CD14-positive monocyte (primary cell): ENCODE results near the gene RBFOX2. TPM values are rescaled to one million over a fixed set of nuclear protein-coding genes. Genes with fewer than 3 reads are reported as not detected.

Experiments used
- DNase-seq, 3 donors: peaks; one replicate each; pipeline ENCODE4 v3.0.0-alpha.2; 2011 to 2022
- H2AFZ ChIP-seq: 2 replicates; pipeline ENCODE4 v1.6.0; 2012; ENCODE audit warnings: mild to moderate bottlenecking, low read depth, low read length, inconsistent platforms; ENCODE audit not compliant: insufficient read depth, poor library complexity, severe bottlenecking
- H3K27ac ChIP-seq, 2 donors: 1 replicate in 1 of 2; 2 replicates in 1 of 2; pipeline ENCODE4 v1.5.1; 2012 to 2013; ENCODE audit warnings: low read length in 2 of 2, control low read depth in 1 of 2, inconsistent platforms in 1 of 2, low read depth in 1 of 2, mild to moderate bottlenecking in 1 of 2
- H3K27me3 ChIP-seq, 2 donors: one replicate each; pipeline versions ENCODE4 v1.6.0 to v1.6.1; 2011 to 2013; ENCODE audit warnings: low read length in 2 of 2; ENCODE audit not compliant: control insufficient read depth in 2 of 2, insufficient read depth in 2 of 2
- H3K36me3 ChIP-seq, 2 donors: replicated peaks in 1 of 2; 1 replicate in 1 of 2; 2 replicates in 1 of 2; pipeline versions ENCODE4 v1.5.1 to v1.6.1; 2012 to 2013; ENCODE audit warnings: low read length in 2 of 2, control low read depth in 1 of 2, inconsistent platforms in 1 of 2, mild to moderate bottlenecking in 1 of 2; ENCODE audit not compliant: insufficient read depth in 2 of 2, control insufficient read depth in 1 of 2
- H3K4me1 ChIP-seq, 2 donors: 1 replicate in 1 of 2; 2 replicates in 1 of 2; pipeline versions ENCODE4 v1.5.1 to v1.6.1; 2012 to 2013; ENCODE audit warnings: low read length in 2 of 2, control low read depth in 1 of 2, inconsistent platforms in 1 of 2, mild to moderate bottlenecking in 1 of 2, moderate library complexity in 1 of 2; ENCODE audit not compliant: insufficient read depth in 2 of 2, control insufficient read depth in 1 of 2
- H3K4me2 ChIP-seq: replicated peaks from 2 replicates; pipeline ENCODE3; 2012; ENCODE audit warnings: low read length, moderate library complexity, mild to moderate bottlenecking; ENCODE audit not compliant: poor library complexity, severe bottlenecking; ENCODE audit errors: extremely low read depth
- H3K4me3 ChIP-seq, 3 experiments: fragments of 200-600 bp in 1 of 3; sonication (generic) in 1 of 3; replicated peaks in 1 of 3; 1 replicate in 2 of 3; 2 replicates in 1 of 3; pipeline ENCODE4 v1.5.1; 2011 to 2013; ENCODE audit warnings: low read length in 3 of 3, mild to moderate bottlenecking in 3 of 3, control low read depth in 2 of 3, low read depth in 2 of 3, inconsistent platforms in 1 of 3, moderate library complexity in 1 of 3
- H3K79me2 ChIP-seq: 2 replicates; pipeline ENCODE4 v1.6.0; 2012; ENCODE audit warnings: mild to moderate bottlenecking, control low read depth, inconsistent platforms, low read length, moderate library complexity; ENCODE audit not compliant: insufficient read depth
- H3K9ac ChIP-seq: 2 replicates; pipeline ENCODE4 v1.6.0; 2017; ENCODE audit warnings: low read length, mild to moderate bottlenecking; ENCODE audit not compliant: insufficient read depth, poor library complexity, severe bottlenecking
- H3K9me3 ChIP-seq, 2 donors: replicated peaks in 1 of 2; 1 replicate in 1 of 2; 2 replicates in 1 of 2; pipeline versions ENCODE4 v1.5.1 to v1.6.1; 2012 to 2013; ENCODE audit warnings: low read length in 2 of 2, control low read depth in 1 of 2; ENCODE audit not compliant: control insufficient read depth in 1 of 2, insufficient read depth in 1 of 2
- H4K20me1 ChIP-seq: 2 replicates; pipeline ENCODE4 v1.6.0; 2012; ENCODE audit warnings: mild to moderate bottlenecking, low read length, control low read depth, moderate library complexity; ENCODE audit not compliant: insufficient read depth
- H3K27ac Mint-ChIP-seq, 7 donors: one replicate each; pipeline ENCODE4 v1.8.0; 2020; ENCODE audit warnings: mild to moderate bottlenecking in 7 of 7, mixed read lengths in 7 of 7, moderate library complexity in 6 of 7, inconsistent platforms in 2 of 7
- H3K27me3 Mint-ChIP-seq, 3 donors: one replicate each; pipeline ENCODE4 v1.8.0; 2021 to 2022; ENCODE audit warnings: low read depth in 3 of 3, mild to moderate bottlenecking in 3 of 3, mixed read lengths in 3 of 3, moderate library complexity in 3 of 3, inconsistent platforms in 1 of 3
- H3K36me3 Mint-ChIP-seq, 2 donors: one replicate each; pipeline ENCODE4 v1.8.0; 2020; ENCODE audit warnings: mixed read lengths in 2 of 2, inconsistent platforms in 1 of 2, mild to moderate bottlenecking in 1 of 2
- H3K4me1 Mint-ChIP-seq: one replicate; pipeline ENCODE4 v1.8.0; 2020; ENCODE audit warnings: mild to moderate bottlenecking, mixed read lengths
- H3K4me3 Mint-ChIP-seq, 2 donors: one replicate each; pipeline ENCODE4 v1.8.0; 2020; ENCODE audit warnings: mild to moderate bottlenecking in 2 of 2, mixed read lengths in 2 of 2, moderate library complexity in 1 of 2
- H3K9me3 Mint-ChIP-seq, 7 donors: one replicate each; pipeline ENCODE4 v1.8.0; 2020 to 2022; ENCODE audit warnings: mixed read lengths in 7 of 7, mild to moderate bottlenecking in 6 of 7, moderate library complexity in 6 of 7, inconsistent platforms in 2 of 7
- WGBS: methylation state at CpG from one replicate; pipeline ENCODE4 v1.1.5; 2013; ENCODE audit warnings: missing lambda C conversion rate; ENCODE audit not compliant: insufficient coverage; 5-methylcytosine and 5-hydroxymethylcytosine counted together
- intact Hi-C, 2 donors: fragments of 100-400 bp; cut with micrococcal nuclease; formaldehyde crosslinking; loops; one replicate each; pipeline versions ENCODE4 v1.15.0 to v1.15.1; 2023
- polyA plus RNA-seq, 3 donors: library from polyadenylated mRNA; depleted of rRNA in 1 of 3; unstranded in 2 of 3; stranded (reverse) in 1 of 3; fragments of 300-500 nt in 2 of 3; fragments of >200 nt in 1 of 3; fragmentation: Illumina TruSeq in 2 of 3; gene quantifications; 1 replicate in 2 of 3; 2 replicates in 1 of 3; pipeline ENCODE4 v1.2.3, GENCODE V29; 2012 to 2021
- TF ChIP-seq, protein P1 (sequence below): fragments of 200-600 bp; IDR thresholded peaks from one replicate; pipeline ENCODE4 v1.8.0; 2022; ENCODE audit warnings: antibody characterized with exemption, mild to moderate bottlenecking

RBFOX2 gene
- polyA plus RNA-seq, 3 donors: not detected

DNA sequence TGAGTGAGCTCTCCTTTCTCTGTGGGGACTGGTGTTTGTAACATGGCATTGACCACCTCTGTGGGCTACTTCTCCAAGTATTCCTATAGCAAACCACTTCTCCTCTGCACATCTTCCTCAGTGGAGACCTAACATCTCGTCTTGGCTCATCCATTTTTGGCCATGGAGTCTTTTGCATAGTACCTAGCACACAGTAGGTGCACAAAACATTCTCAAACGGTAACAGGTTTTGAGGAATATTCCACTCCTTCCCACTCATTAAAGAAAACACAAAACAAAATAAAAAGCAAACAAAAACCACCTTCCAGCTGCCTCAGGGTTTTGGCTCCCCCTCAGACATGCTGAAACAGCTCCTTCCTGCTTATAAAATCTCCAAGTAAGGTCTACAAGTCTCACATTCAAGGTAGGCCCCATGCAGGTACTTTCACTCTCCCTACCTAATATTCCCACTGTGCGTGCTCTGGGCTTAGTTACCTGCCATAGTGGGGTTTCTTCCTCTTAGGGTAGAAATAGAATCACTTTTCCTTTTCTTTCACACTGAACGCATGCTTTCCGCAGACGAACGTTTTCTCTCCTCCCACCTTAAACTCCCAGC lies 132.4 kb downstream of the RBFOX2 start:
- intact Hi-C loops: no loop called here
- Mint-ChIP-seq H3K36me3 (no peaks in the 10 kb centered on the region), H3K27ac (peak overlapping the region in 1 of 7 donors; percentile 54), H3K4me3 (no peak overlapping the region), H3K9me3 (no peaks in the 10 kb centered on the region), H3K4me1 (peaks cover 19% of the 10 kb centered on the region), H3K27me3 (peaks cover 2 to 4% (median 2%) of the 10 kb centered on the region in 3 donors)
- H3K27me3 ChIP-seq: no peaks in the 10 kb centered on the region
- H3K9ac ChIP-seq: no peak overlapping the region
- DNase-seq: no peak
- no peak overlapping the region for H3K4me3 ChIP-seq
- 77% methylated on average over 2 of the region's 7 CpGs for WGBS
- TF ChIP-seq, protein P1, sequence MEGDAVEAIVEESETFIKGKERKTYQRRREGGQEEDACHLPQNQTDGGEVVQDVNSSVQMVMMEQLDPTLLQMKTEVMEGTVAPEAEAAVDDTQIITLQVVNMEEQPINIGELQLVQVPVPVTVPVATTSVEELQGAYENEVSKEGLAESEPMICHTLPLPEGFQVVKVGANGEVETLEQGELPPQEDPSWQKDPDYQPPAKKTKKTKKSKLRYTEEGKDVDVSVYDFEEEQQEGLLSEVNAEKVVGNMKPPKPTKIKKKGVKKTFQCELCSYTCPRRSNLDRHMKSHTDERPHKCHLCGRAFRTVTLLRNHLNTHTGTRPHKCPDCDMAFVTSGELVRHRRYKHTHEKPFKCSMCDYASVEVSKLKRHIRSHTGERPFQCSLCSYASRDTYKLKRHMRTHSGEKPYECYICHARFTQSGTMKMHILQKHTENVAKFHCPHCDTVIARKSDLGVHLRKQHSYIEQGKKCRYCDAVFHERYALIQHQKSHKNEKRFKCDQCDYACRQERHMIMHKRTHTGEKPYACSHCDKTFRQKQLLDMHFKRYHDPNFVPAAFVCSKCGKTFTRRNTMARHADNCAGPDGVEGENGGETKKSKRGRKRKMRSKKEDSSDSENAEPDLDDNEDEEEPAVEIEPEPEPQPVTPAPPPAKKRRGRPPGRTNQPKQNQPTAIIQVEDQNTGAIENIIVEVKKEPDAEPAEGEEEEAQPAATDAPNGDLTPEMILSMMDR: no peak
- H3K36me3 ChIP-seq: no peaks in the 10 kb centered on the region
- no peak overlapping the region for H3K4me2 ChIP-seq
- H3K4me1 ChIP-seq: peaks cover 9 to 10% of the 10 kb centered on the region in 2 donors
- no peaks in the 10 kb centered on the region for H4K20me1 ChIP-seq
- no peaks in the 10 kb centered on the region for H3K79me2 ChIP-seq
- no peaks in the 10 kb centered on the region for H3K9me3 ChIP-seq
- no peak overlapping the region for H2AFZ ChIP-seq
- no peak overlapping the region for H3K27ac ChIP-seq

DNA sequence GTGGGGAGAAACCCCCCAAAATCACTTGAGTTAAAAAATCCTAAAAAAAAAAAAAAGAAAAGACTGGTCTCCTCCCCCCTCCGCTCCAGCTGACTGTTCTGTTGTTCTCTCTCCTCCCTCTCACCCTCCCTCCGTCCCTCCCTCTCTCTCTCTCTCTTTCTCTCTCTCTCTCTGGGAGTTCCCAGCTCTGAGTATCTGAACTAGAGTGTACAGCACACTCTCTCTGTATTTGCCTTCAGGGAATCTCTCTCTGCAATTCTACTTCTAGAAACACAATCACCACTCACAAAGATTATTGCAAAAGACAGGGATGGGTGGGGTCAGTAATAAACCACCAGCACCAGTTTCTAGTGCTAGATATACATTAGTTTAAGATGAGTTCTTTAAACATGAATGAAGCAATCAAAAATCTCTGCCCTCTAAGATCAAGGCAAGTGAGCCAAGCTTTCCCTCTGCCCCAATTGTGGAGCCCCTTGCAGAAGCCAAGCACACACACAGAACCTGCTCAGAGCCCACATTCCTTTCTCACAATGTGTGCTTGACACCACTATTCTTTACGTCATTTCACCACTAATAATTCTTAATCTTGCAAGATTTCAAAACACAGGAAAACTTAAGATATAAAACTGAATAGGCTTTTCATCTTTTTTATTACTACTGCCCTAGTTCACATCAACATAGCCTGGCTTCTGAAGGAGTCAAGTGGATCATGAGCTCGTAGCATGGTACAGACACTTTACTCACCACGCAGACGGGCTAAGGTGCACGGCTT lies 133.5 kb downstream of the RBFOX2 start:
- no peaks in the 10 kb centered on the region for H3K9me3 Mint-ChIP-seq
- no peaks in the 10 kb centered on the region for H3K27me3 ChIP-seq
- H3K36me3 ChIP-seq: no peaks in the 10 kb centered on the region
- H3K4me1 Mint-ChIP-seq: peaks cover 19% of the 10 kb centered on the region
- H3K9me3 ChIP-seq: no peaks in the 10 kb centered on the region
- no peaks in the 10 kb centered on the region for H3K36me3 Mint-ChIP-seq
- H3K9ac ChIP-seq: no peak overlapping the region
- H2AFZ ChIP-seq: peak overlapping the region; percentile 36
- H3K79me2 ChIP-seq: no peaks in the 10 kb centered on the region
- H4K20me1 ChIP-seq: no peaks in the 10 kb centered on the region
- peak overlapping the region in 2 of 7 donors; percentile 10 to 74 for H3K27ac Mint-ChIP-seq
- peaks cover 9 to 10% of the 10 kb centered on the region in 2 donors for H3K4me1 ChIP-seq
- intact Hi-C loops: no loop called here
- no peak overlapping the region for H3K4me2 ChIP-seq
- WGBS: 73% methylated on average over 3 of the region's 7 CpGs
- H3K4me3 Mint-ChIP-seq: no peak overlapping the region
- no peak for DNase-seq
- TF ChIP-seq, protein P1: no peak
- peaks cover 2 to 4% (median 2%) of the 10 kb centered on the region in 3 donors for H3K27me3 Mint-ChIP-seq
- no peak overlapping the region for H3K4me3 ChIP-seq
- H3K27ac ChIP-seq: no peak overlapping the region
